HepG2 (cell line): ENCODE results near the gene CLDN9. TPM values are rescaled to one million over a fixed set of nuclear protein-coding genes. Genes with fewer than 3 reads are reported as not detected.

ENCODE experiments used
- EZH2 ChIP-seq: conservative IDR thresholded peaks from 2 replicates; pipeline ENCODE4 v1.6.1; 2012; ENCODE audit warnings: mild to moderate bottlenecking, low read depth, low read length, moderate library complexity
- FOXK1 ChIP-seq: sonication (generic); formaldehyde crosslinking; IDR thresholded peaks from 2 replicates; pipeline ENCODE4 v1.4.0; 2020; ENCODE audit warnings: low read depth, missing genetic modification reagents, borderline replicate concordance
- ISL2 ChIP-seq: sonication (generic); formaldehyde crosslinking; IDR thresholded peaks from 2 replicates; pipeline ENCODE4 v1.5.0; 2020; ENCODE audit warnings: missing genetic modification reagents
- MAZ ChIP-seq, 2 experiments: sonication (generic) in 1 of 2; formaldehyde crosslinking in 1 of 2; IDR thresholded peaks; 2 replicates each; pipeline versions ENCODE4 v1.5.0 to v1.6.1; 2012 to 2020; ENCODE audit warnings: low read depth in 2 of 2, mild to moderate bottlenecking in 2 of 2, borderline replicate concordance in 1 of 2, improper control_type of control experiment in 1 of 2, low read length in 1 of 2, missing genetic modification reagents in 1 of 2, moderate library complexity in 1 of 2
- MTA3 ChIP-seq: sonication (generic); formaldehyde crosslinking; IDR thresholded peaks from 2 replicates; pipeline ENCODE4 v1.4.0; 2020; ENCODE audit warnings: missing genetic modification reagents
- NFE2L1 ChIP-seq: sonication (generic); formaldehyde crosslinking; IDR thresholded peaks from 2 replicates; pipeline ENCODE4 v1.4.0; 2020; ENCODE audit warnings: missing genetic modification reagents, mild to moderate bottlenecking, borderline replicate concordance
- TSC22D2 ChIP-seq: sonication (generic); formaldehyde crosslinking; IDR thresholded peaks from 2 replicates; pipeline ENCODE4 v1.5.1; 2020; ENCODE audit warnings: missing genetic modification reagents, mild to moderate bottlenecking, borderline replicate concordance
- ZBTB7B ChIP-seq: sonication (generic); formaldehyde crosslinking; IDR thresholded peaks from 2 replicates; pipeline ENCODE4 v1.4.0; 2020; ENCODE audit warnings: missing genetic modification reagents
- ZNF709 ChIP-seq: sonication (generic); formaldehyde crosslinking; IDR thresholded peaks from 2 replicates; pipeline ENCODE4 v1.5.0; 2020; ENCODE audit warnings: mild to moderate bottlenecking, missing genetic modification reagents
- polyA plus RNA-seq, 8 experiments: library from polyadenylated mRNA; depleted of rRNA in 3 of 8; stranded (reverse) in 7 of 8; unstranded in 1 of 8; fragments of >200 nt; fragmentation: Illumina TruSeq in 4 of 8; extraction: Trizol in 4 of 8; gene quantifications; 2 replicates each; pipeline versions ENCODE4 v1.2.1 to v1.2.3, GENCODE V29; 2011 to 2016; ENCODE audit warnings: low read depth in 4 of 8, missing spikeins in 1 of 8, mixed read lengths in 1 of 8; ENCODE audit not compliant: insufficient read depth in 1 of 8
- total RNA-seq, 5 experiments: library from RNA; depleted of rRNA; stranded (reverse); fragments of >200 nt; fragmentation: Illumina TruSeq; extraction: Trizol; gene quantifications; 2 replicates each; pipeline ENCODE4 v1.2.3, GENCODE V29; 2016; ENCODE audit warnings: low read depth in 1 of 5
- TF ChIP-seq, protein P1 (sequence below): IDR thresholded peaks from 2 replicates; pipeline ENCODE4 v1.6.1; 2016; ENCODE audit warnings: low read depth, missing genetic modification reagents, missing compliant biosample characterization
- TF ChIP-seq, protein P2 (sequence below): IDR thresholded peaks from 2 replicates; pipeline ENCODE4 v1.6.1; 2018; ENCODE audit warnings: missing genetic modification reagents
- TF ChIP-seq, protein P3 (sequence below): sonication (generic); formaldehyde crosslinking; IDR thresholded peaks from 2 replicates; pipeline ENCODE4 v1.4.0; 2020; ENCODE audit warnings: missing genetic modification reagents
- TF ChIP-seq, protein P4 (sequence below): sonication (generic); formaldehyde crosslinking; IDR thresholded peaks from 2 replicates; pipeline ENCODE4 v1.8.1; 2023; ENCODE audit warnings: mild to moderate bottlenecking, missing genetic modification reagents, borderline replicate concordance

CLDN9 gene
- total and polyA plus RNA-seq, 2 of the 13 experiments (the other 11 are each of a cell fraction or from before 2014, with no cell fraction given): 0.15 to 0.26 TPM

DNA sequence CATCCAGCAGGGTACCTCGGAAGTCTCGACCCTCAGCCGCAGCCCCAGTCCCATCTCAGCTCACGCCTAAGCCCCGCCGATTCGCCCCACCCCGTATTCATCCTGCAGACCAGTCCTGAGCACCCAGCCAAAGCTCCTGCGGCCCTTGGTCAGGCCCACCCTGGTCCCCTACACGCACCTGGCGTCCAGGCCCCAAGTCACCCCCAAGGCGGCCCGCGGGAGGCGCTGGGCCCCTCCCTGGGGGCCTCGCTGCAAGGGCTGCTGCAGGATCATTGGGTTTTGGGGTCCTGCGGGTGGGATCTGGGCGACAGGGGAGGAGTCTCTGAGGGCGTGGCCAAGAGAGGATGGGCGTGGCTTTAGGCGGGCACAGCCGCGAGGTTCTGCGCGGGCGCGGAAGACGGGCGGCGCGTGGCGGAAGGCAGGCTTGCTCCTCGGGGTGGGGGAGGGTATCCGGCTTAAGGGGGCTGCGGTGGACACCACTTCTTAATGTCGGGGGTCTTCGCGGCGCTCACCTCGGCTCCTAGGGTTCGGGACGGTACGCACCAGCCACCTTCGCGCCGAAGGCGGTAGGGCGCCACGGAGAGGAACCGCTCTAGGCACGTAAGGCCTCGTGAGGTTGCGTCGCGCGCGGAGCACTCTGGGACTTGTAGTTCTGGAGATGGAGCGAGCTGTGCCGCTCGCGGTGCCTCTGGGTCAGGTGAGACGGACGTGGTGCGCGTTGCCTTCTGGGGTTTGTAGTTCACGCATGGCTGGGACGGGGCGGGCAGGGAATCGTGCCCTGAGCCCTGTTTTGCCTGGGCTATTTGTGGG lies 11.2 kb downstream of the CLDN9 start, which contains the start of the genes HCFC1R1 and THOC6 (continued):
- TF ChIP-seq, protein P1, sequence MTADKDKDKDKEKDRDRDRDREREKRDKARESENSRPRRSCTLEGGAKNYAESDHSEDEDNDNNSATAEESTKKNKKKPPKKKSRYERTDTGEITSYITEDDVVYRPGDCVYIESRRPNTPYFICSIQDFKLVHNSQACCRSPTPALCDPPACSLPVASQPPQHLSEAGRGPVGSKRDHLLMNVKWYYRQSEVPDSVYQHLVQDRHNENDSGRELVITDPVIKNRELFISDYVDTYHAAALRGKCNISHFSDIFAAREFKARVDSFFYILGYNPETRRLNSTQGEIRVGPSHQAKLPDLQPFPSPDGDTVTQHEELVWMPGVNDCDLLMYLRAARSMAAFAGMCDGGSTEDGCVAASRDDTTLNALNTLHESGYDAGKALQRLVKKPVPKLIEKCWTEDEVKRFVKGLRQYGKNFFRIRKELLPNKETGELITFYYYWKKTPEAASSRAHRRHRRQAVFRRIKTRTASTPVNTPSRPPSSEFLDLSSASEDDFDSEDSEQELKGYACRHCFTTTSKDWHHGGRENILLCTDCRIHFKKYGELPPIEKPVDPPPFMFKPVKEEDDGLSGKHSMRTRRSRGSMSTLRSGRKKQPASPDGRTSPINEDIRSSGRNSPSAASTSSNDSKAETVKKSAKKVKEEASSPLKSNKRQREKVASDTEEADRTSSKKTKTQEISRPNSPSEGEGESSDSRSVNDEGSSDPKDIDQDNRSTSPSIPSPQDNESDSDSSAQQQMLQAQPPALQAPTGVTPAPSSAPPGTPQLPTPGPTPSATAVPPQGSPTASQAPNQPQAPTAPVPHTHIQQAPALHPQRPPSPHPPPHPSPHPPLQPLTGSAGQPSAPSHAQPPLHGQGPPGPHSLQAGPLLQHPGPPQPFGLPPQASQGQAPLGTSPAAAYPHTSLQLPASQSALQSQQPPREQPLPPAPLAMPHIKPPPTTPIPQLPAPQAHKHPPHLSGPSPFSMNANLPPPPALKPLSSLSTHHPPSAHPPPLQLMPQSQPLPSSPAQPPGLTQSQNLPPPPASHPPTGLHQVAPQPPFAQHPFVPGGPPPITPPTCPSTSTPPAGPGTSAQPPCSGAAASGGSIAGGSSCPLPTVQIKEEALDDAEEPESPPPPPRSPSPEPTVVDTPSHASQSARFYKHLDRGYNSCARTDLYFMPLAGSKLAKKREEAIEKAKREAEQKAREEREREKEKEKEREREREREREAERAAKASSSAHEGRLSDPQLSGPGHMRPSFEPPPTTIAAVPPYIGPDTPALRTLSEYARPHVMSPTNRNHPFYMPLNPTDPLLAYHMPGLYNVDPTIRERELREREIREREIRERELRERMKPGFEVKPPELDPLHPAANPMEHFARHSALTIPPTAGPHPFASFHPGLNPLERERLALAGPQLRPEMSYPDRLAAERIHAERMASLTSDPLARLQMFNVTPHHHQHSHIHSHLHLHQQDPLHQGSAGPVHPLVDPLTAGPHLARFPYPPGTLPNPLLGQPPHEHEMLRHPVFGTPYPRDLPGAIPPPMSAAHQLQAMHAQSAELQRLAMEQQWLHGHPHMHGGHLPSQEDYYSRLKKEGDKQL (CRISPR knock-in tag): 0 out of 2 replicates have a peak, but pooled peaks have one; percentile 13
- peak; percentile 84 for TF ChIP-seq FOXK1
- TF ChIP-seq ZBTB7B: peak; percentile 82
- TF ChIP-seq, protein P2, sequence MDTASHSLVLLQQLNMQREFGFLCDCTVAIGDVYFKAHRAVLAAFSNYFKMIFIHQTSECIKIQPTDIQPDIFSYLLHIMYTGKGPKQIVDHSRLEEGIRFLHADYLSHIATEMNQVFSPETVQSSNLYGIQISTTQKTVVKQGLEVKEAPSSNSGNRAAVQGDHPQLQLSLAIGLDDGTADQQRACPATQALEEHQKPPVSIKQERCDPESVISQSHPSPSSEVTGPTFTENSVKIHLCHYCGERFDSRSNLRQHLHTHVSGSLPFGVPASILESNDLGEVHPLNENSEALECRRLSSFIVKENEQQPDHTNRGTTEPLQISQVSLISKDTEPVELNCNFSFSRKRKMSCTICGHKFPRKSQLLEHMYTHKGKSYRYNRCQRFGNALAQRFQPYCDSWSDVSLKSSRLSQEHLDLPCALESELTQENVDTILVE (CRISPR knock-in tag): peak; percentile 89
- TF ChIP-seq ZNF709 (CRISPR knock-in tag): 0 out of 2 replicates have a peak, but pooled peaks have one; percentile 76
- 0 out of 2 replicates have a peak, but pooled peaks have one; percentile 58 for TF ChIP-seq MAZ (IDR thresholded peaks at IDR 0.05; ENCODE audit: borderline replicate concordance, low read depth, low read length)
- peak; percentile 81 for TF ChIP-seq MAZ (CRISPR knock-in tag; IDR thresholded peaks at IDR 0.05; ENCODE audit: low read depth)
- no peak for TF ChIP-seq EZH2
- TF ChIP-seq, protein P3, sequence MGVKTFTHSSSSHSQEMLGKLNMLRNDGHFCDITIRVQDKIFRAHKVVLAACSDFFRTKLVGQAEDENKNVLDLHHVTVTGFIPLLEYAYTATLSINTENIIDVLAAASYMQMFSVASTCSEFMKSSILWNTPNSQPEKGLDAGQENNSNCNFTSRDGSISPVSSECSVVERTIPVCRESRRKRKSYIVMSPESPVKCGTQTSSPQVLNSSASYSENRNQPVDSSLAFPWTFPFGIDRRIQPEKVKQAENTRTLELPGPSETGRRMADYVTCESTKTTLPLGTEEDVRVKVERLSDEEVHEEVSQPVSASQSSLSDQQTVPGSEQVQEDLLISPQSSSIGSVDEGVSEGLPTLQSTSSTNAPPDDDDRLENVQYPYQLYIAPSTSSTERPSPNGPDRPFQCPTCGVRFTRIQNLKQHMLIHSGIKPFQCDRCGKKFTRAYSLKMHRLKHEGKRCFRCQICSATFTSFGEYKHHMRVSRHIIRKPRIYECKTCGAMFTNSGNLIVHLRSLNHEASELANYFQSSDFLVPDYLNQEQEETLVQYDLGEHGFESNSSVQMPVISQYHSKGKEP (CRISPR knock-in tag): 0 out of 2 replicates have a peak, but pooled peaks have one; percentile 27
- peak; percentile 75 for TF ChIP-seq ISL2 (CRISPR knock-in tag)
- no peak for TF ChIP-seq MTA3 (CRISPR knock-in tag)
- TF ChIP-seq NFE2L1 (CRISPR knock-in tag): no peak
- TF ChIP-seq TSC22D2: peak; percentile 56; the same call in 1 of the 2 replicates
- TF ChIP-seq, protein P4, sequence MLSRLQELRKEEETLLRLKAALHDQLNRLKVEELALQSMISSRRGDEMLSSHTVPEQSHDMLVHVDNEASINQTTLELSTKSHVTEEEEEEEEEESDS: peak; percentile 93; the same call in 1 of the 2 replicates
